Hematopoietic multipotent progenitor cell treated with erythropoietin and hydrocortisone succinate and interleukin-3 and kit ligand, for 8 days (in vitro differentiated cells): Measurements from ENCODE around the gene THYN1.

Source experiments
- DNase-seq: peaks from one replicate; pipeline ENCODE4 v3.0.0-alpha.2; 2015

The THYN1 gene

DNA sequence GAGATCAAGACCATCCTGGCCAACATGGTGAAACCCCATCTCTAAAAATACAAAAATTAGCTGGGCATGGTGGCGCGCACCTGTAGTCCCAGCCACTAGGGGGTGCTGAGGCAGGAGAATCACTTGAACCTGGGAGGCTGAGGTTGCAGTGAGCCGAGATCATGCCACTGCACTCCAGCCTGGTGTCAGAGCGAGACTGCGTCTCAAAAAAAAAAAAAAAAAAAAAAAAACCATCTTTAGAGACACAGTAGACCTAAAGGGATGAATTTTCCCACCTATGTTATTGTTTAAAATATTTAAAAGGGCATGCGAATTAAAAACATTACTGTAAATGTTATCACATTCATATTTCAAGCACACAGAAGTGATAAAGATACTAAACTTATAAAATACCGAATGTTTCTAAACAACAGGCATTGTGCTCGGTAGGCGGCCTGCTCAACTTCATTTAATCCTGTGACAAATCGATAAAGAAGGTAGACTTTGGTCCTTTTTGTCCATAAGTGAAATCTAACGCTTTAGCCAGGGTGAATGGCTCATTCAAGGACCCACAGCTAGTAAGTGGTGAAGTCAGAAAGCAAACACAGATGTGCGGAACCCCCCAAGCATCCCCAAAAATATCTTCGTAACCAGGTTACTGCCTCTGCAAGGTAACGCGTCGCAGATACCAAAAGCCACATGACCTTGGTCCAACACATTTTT is 45.5 kb downstream of the THYN1 start:
- peak; percentile 61 for DNase-seq

DNA sequence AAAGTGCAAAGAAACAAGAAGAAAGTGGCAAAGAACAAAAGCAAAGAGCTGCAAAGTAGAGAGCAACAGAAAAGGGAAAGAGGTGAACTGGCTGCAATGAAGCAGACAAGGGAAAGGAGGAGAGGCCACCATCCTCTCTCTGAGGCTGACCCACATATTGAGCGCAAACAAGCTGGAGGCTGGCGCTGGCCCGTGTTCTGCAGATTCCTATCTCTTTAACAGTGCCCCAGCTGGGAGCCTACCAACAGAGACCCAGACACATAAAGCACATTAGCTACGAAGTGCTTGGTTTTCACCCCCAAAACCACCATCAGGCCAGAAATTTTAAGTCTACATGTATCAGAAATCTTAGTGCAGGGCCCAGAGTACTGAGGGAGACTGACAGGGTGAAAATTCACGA is 47.0 kb downstream of the THYN1 start:
- DNase-seq, result no peak

DNA sequence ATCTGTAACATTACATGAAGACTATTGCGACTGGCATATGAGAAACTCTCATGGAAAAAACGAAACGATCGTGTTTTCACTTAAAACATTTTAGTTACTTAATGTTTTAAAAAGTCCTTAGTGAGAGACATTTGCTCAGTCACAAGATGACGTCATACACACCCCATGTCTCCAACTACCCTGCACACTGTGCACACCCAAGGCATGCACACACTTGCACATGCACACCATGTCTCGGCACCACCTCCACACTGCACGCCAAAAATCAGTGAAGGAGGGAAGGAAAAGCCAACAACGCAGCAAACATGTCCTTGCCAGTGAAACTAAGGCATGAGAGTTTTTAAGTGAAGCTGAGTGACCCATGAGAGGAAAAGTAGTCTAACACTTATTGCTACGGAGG is 47.4 kb downstream of the THYN1 start:
- no peak for DNase-seq

DNA sequence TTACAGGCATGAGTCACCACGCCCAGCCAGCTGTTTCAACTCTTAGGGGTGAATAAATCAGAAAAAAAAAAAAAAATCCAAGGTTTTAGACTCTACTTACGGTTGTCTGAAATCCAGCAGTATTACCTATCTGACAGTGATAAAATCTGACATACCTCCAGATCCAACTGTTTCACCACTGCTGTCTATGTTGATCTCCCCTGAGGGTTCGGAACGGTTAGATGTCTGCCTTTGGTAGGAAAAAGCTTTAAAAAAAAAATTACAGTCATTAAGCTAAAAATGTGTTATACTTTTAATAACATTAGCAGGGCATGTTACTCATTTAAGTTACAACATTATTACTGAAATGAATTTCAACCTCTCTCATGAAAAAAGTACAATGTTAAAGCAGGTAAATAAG is 50.5 kb downstream of the THYN1 start:
- DNase-seq, result no peak

DNA sequence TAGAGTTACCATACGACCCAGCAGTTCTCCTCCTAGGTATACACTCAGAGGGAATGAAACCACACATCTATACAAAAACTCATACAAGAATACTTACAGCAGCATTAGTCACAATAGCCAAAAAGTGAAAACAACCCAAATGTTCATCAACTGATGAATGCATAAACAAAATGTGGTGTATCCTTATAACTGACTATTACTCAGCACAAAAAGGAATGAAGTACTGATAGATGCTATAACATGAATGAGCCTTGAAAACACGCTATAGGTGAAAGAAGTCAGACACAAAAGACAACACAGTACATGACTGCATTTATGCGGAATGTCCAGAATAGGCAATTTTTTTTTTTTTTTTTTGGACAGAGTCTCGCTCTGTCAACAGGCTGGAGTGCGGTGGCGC is 52.5 kb downstream of the THYN1 start:
- DNase-seq, result no peak

DNA sequence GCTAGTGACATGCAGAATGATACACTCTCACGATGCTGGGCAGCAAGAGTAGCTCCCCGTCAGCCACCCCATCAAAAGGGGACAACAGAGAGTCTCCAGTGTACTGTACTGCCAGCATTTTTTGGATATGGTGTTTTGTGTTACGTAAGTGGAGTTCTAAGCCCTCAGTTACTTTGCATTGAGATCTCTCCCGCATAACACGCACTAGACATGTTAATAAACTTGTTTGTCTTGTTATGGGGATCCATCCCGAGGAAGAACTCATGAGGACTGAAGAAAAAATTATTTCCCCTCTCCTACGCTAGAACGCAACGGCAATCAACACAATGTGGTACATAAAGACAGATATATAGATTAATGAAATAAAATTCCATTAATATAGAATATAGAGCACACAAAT is 53.6 kb downstream of the THYN1 start:
- no peak for DNase-seq
